Small intestine (tissue), 7 donors: ENCODE results near the gene TARS2. TPM values are rescaled to one million over a fixed set of nuclear protein-coding genes. Genes with fewer than 3 reads are reported as not detected.

Source experiments
- DNase-seq, 2 donors: peaks; one replicate each; pipeline versions ENCODE4 v3.0.0 to v3.0.0-alpha.2; 2013
- FAIRE-seq: peaks from 2 replicates; lab custom pipeline; 2012; peaks lifted over from hg19 to GRCh38; lab: Jason Lieb, UNC
- H3K27ac ChIP-seq, 3 donors: one replicate each; pipeline ENCODE4 v1.5.1; 2013; ENCODE audit warnings: low read length in 2 of 3, mild to moderate bottlenecking in 2 of 3, control low read depth in 1 of 3, inconsistent platforms in 1 of 3, low read depth in 1 of 3, moderate library complexity in 1 of 3
- H3K27me3 ChIP-seq, 3 donors: one replicate each; pipeline ENCODE4 v1.6.1; 2013; ENCODE audit warnings: low read length in 3 of 3, inconsistent platforms in 1 of 3; ENCODE audit not compliant: control insufficient read depth in 3 of 3, insufficient read depth in 3 of 3
- H3K36me3 ChIP-seq, 3 donors: one replicate each; pipeline ENCODE4 v1.6.1; 2013; ENCODE audit warnings: low read length in 3 of 3, inconsistent platforms in 1 of 3, low read depth in 1 of 3, mild to moderate bottlenecking in 1 of 3, moderate library complexity in 1 of 3; ENCODE audit not compliant: control insufficient read depth in 3 of 3, insufficient read depth in 2 of 3
- H3K4me1 ChIP-seq, 3 donors: one replicate each; pipeline ENCODE4 v1.6.1; 2013; ENCODE audit warnings: low read length in 2 of 3, inconsistent platforms in 1 of 3, low read depth in 1 of 3, mild to moderate bottlenecking in 1 of 3, moderate library complexity in 1 of 3; ENCODE audit not compliant: control insufficient read depth in 3 of 3, insufficient read depth in 2 of 3
- H3K4me3 ChIP-seq, 3 donors: one replicate each; pipeline ENCODE4 v1.5.1; 2013; ENCODE audit warnings: low read length in 3 of 3, control low read depth in 1 of 3, inconsistent platforms in 1 of 3, low read depth in 1 of 3, mild to moderate bottlenecking in 1 of 3, moderate library complexity in 1 of 3
- H3K9me3 ChIP-seq, 2 donors: one replicate each; pipeline ENCODE4 v1.6.1; 2013; ENCODE audit warnings: low read depth in 1 of 2, low read length in 1 of 2; ENCODE audit not compliant: control insufficient read depth in 2 of 2, insufficient read depth in 1 of 2
- WGBS, 3 donors: extraction: QIAGEN DNeasy Blood & Tissue Kit; methylation state at CpG; one replicate each; pipeline ENCODE4 v1.1.7; 2013; 5-methylcytosine and 5-hydroxymethylcytosine counted together
- polyA plus RNA-seq, 4 donors: library from polyadenylated mRNA; stranded (reverse) in 3 of 4; unstranded in 1 of 4; fragments of 200-250 nt in 3 of 4; fragments of 120-200 nt in 1 of 4; gene quantifications; one replicate each; pipeline versions ENCODE4 v1.2.1 to v1.2.3, GENCODE V29; 2013
- donor health status: healthy with polysubstance abuse.
- donor health status: control.
- donor health status: control.
- donor health status: Bipolar disorder and iron deficiency.
- donor health status: healthy.

TARS2 gene
- polyA plus RNA-seq, 4 donors, result 6.5 to 22.7 (median 11.2) TPM

DNA sequence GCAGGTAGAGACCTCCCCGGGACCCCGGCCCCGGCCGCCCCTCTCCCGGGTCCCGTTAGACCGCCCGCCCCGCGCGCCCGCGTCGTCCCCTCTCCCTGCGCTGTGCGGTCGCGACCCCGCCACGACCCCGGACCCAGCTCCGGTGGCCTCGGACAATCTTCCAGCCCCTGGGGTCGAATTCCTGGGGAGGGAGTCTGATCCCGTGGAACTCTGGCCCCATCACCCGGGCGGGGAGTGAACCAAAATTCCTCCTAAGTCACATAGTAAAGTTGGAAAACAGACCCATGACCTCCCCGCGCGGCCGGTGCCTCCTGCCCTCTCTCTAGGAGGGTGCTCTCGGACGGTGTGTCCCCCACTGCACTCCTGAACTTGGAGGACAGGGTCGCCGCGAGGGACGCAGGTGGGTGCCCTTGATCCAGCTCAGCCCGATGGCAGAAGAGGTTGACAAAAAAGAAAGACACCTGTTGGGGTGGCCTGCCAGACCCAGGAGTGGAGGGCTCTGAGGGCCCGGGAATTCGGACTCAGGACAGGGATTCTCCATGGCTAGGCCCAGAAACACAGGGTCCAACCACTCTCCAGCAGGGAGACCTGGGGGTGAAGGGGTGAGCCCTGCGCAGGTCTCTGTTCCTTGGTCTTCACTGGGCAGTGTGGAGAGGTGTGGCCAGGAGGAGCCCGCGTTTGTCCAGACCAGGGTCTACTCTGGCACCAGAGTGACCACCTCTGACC is 62.4 kb downstream of the TARS2 start:
- WGBS, 3 donors, result 18 to 20% (median 19%) methylated on average over 23 to 43 of the region's 43 CpGs
- Histone ChIP-seq H3K27me3 (peaks cover 0 to 23% (median 0%) of the 10 kb centered on the region in 3 donors), H3K36me3 (peaks cover 0 to 5% (median 0%) of the 10 kb centered on the region in 3 donors), H3K4me1 (peaks cover 0 to 29% (median 4%) of the 10 kb centered on the region in 3 donors), H3K9me3 (no peaks in the 10 kb centered on the region), H3K4me3 (peak overlapping the region; percentile 34 to 68 (median 34)), H3K27ac (peak overlapping the region in 2 of 3 donors; percentile 57 to 83)
- DNase-seq, result peak in 1 of 2 donors; percentile 41
- no peak for FAIRE-seq

DNA sequence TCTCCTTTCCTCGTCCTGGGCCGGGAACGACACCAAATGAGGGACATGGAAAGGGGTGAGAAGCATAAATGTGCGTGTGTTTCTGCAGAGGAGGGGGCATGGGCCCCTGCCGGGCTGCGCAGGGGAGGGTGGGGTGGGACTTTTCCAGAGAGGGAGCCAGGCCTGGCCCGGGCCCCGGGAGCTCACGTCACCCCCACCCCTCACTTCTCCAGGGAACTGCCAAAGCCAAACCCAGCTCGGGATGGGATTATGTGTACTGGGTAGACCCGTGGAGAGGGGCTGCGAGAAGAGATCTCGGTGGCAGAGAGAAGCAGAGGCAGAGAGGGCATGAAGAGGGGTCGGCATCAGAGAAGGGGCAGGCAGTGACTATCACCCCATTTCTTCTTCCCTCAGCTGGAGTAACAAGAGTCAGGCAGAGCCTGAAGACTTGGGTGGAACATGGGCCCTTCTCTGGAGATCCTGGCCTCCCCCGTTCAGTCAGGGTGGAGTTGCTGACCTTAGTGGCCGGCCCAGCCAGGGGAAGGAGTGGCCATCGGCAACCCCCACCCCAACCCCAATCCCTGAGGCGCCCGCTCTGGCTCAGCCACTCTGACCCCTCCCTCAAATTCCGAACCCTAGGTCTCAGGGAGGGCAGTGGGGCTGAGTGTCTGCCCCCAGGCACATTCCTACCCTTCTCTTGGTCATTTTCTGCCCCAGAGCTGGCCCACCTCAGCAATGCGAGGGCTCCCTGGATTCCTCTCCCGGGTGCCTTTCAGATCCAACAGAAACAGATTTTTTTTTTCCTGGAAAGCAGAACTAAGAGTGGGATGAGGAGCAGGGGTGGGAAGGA is 63.2 kb downstream of the TARS2 start:
- H3K27ac ChIP-seq, result peak overlapping the region in 2 of 3 donors; percentile 57 to 83
- H3K4me1 ChIP-seq, result peaks cover 0 to 29% (median 4%) of the 10 kb centered on the region in 3 donors
- FAIRE-seq (no peak), DNase-seq (no peak)
- no peaks in the 10 kb centered on the region for H3K9me3 ChIP-seq
- 58 to 63% (median 59%) methylated on average over 19 to 22 of the region's 22 CpGs for WGBS, 3 donors
- peak overlapping the region in 1 of 3 donors; percentile 34 for H3K4me3 ChIP-seq
- peaks cover 0 to 9% (median 0%) of the 10 kb centered on the region in 3 donors for H3K36me3 ChIP-seq
- H3K27me3 ChIP-seq, result peaks cover 0 to 19% (median 0%) of the 10 kb centered on the region in 3 donors

DNA sequence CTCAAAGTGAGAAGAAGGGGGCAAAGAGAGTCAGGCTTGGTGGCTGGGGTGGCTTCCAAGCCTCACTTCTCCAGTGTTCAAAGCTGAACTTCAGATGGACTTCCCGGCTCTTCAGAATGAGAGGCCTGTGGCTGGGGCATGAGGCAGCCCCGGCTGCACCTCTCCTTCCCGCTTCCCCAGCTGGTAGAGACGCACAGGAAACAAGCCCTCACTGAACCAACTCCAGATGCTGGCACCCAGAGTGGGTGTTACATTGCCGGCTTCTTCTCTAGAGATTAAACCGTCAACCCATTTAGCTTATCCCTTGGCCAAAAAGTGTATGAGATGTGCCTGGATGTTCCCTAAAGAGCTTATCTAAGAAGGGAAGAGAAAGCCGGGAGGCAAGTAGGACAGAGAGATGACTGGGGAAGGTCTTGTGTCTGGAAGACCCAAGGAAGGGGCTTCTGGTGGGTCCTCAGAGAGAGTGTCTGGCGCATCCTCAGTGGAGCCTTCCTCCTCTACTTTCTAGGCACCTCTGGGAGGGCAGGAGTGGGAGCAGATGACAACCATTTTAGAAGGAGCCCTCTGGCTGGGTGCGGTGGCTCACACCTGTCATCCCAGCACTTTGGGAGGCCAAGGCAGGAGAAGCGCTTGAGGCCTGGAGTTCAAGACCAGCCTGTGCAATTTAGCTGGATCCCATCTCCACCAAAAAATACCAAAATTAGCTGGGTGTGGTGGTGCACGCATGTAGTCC is 64.0 kb downstream of the TARS2 start:
- FAIRE-seq (no peak), DNase-seq (peak in 1 of 2 donors; percentile 13)
- Histone ChIP-seq H3K4me3 (no peak overlapping the region), H3K27me3 (peaks cover 0 to 17% (median 0%) of the 10 kb centered on the region in 3 donors), H3K36me3 (peaks cover 0 to 16% (median 0%) of the 10 kb centered on the region in 3 donors), H3K27ac (peak overlapping the region in 2 of 3 donors; percentile 31 to 83), H3K4me1 (peaks cover 0 to 29% (median 4%) of the 10 kb centered on the region in 3 donors), H3K9me3 (no peaks in the 10 kb centered on the region)
- WGBS, 3 donors, result 51 to 63% (median 55%) methylated on average over 11 of the region's 11 CpGs

DNA sequence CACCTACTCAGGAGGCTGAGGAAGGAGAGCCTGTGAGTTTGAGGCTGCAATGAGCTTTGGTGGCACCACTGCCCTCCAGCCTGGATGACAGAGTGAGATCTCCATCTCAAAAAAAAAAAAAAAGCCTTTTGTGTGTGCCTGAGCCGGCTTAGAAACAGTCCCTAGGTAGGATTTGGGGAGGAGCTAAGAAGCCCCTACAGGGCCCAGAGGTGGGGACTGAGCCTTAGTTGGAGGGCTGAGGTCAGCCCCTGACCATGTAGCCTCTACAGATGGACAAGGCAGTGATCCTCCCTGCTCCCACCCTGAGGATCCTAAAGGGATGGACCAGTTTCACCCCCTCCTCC is 64.5 kb downstream of the TARS2 start:
- Histone ChIP-seq H3K9me3 (no peaks in the 10 kb centered on the region), H3K27me3 (peaks cover 0 to 17% (median 0%) of the 10 kb centered on the region in 3 donors), H3K4me3 (no peak overlapping the region), H3K36me3 (peaks cover 0 to 20% (median 0%) of the 10 kb centered on the region in 3 donors), H3K27ac (peak overlapping the region in 2 of 3 donors; percentile 31 to 83), H3K4me1 (peaks cover 0 to 29% (median 4%) of the 10 kb centered on the region in 3 donors)
- DNase-seq (peak in 1 of 2 donors; percentile 2), FAIRE-seq (no peak)
- 10 to 38% (median 25%) methylated on average over 1 of the region's 1 CpG for WGBS, 3 donors

DNA sequence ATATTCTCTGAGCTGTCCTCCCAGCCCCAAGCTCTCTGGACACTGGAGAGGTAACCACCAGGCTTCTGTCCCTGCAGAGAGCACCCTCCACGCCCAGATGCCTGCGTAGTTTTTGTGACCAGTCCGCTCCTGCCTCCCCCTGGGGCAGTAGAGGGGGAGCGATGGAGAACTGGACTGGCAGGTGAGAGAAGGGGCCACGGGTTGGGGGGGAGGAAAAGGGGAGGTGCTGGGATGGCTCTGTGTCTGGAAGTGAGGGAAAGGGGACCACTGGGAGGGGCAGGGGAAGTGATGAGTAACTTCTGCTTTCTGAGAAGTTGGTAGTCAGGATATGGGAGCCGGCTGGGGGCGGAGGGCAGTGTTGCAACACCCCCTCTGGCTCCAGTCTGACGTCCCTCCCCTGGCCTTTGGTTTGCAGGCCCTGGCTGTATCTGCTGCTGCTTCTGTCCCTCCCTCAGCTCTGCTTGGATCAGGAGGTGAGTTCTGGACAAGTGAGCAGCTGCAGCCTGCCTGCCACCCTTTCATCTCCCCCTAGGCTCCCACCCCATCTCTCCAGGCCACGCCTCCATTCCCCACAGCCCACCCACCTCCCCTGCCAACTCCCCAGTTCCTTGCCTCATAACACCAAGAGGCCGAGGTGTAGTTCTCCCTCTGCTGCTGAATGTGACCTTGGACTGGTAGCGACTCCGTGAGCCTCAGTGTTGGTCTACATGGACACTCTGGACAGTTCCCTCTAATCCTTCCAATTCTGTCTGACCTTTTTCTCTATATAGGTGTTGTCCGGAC is 65.1 kb downstream of the TARS2 start:
- Histone ChIP-seq H3K4me1 (peaks cover 0 to 29% (median 4%) of the 10 kb centered on the region in 3 donors), H3K27me3 (peaks cover 0 to 17% (median 0%) of the 10 kb centered on the region in 3 donors), H3K9me3 (no peaks in the 10 kb centered on the region), H3K4me3 (no peak overlapping the region), H3K36me3 (peaks cover 0 to 24% (median 0%) of the 10 kb centered on the region in 3 donors), H3K27ac (peak overlapping the region in 2 of 3 donors; percentile 31 to 83)
- FAIRE-seq (no peak), DNase-seq (peak in 1 of 2 donors; percentile 81)
- WGBS, 3 donors, result 34 to 41% (median 40%) methylated on average over 12 to 13 of the region's 13 CpGs

DNA sequence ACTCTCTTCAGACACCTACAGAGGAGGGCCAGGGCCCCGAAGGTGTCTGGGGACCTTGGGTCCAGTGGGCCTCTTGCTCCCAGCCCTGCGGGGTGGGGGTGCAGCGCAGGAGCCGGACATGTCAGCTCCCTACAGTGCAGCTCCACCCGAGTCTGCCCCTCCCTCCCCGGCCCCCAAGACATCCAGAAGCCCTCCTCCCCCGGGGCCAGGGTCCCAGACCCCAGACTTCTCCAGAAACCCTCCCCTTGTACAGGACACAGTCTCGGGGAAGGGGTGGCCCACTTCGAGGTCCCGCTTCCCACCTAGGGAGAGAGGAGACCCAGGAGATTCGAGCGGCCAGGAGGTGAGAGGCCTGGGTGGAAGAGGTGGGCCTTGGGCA is 65.7 kb downstream of the TARS2 start:
- Histone ChIP-seq H3K36me3 (peaks cover 0 to 30% (median 0%) of the 10 kb centered on the region in 3 donors), H3K4me3 (no peak overlapping the region), H3K27me3 (peaks cover 0 to 17% (median 0%) of the 10 kb centered on the region in 3 donors), H3K4me1 (peaks cover 0 to 29% (median 4%) of the 10 kb centered on the region in 3 donors), H3K27ac (peak overlapping the region in 2 of 3 donors; percentile 23 to 83), H3K9me3 (no peaks in the 10 kb centered on the region)
- 72 to 82% (median 79%) methylated on average over 12 of the region's 12 CpGs for WGBS, 3 donors
- DNase-seq, result no peak
- no peak for FAIRE-seq

DNA sequence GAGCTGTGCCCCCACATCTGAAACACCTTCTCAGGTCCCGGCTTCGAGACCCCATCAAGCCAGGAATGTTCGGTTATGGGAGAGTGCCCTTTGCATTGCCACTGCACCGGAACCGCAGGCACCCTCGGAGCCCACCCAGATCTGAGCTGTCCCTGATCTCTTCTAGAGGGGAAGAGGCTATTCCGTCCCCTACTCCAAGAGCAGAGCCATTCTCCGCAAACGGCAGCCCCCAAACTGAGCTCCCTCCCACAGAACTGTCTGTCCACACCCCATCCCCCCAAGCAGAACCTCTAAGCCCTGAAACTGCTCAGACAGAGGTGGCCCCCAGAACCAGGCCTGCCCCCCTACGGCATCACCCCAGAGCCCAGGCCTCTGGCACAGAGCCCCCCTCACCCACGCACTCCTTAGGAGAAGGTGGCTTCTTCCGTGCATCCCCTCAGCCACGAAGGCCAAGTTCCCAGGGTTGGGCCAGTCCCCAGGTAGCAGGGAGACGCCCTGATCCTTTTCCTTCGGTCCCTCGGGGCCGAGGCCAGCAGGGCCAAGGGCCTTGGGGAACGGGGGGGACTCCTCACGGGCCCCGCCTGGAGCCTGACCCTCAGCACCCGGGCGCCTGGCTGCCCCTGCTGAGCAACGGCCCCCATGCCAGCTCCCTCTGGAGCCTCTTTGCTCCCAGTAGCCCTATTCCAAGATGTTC is 66.3 kb downstream of the TARS2 start:
- Histone ChIP-seq H3K4me3 (no peak overlapping the region), H3K4me1 (peaks cover 0 to 25% (median 4%) of the 10 kb centered on the region in 3 donors), H3K27me3 (peaks cover 0 to 16% (median 0%) of the 10 kb centered on the region in 3 donors), H3K9me3 (no peaks in the 10 kb centered on the region), H3K27ac (peak overlapping the region in 1 of 3 donors; percentile 13), H3K36me3 (peaks cover 0 to 36% (median 0%) of the 10 kb centered on the region in 3 donors)
- no peak for DNase-seq
- no peak for FAIRE-seq
- 75 to 89% (median 87%) methylated on average over 19 to 23 of the region's 23 CpGs for WGBS, 3 donors
